DND-41 (cell line): Measurements from ENCODE around the gene MTOR.

Source experiments
- EZH2 ChIP-seq: IDR thresholded peaks from 3 replicates; pipeline ENCODE4 v1.6.1; 2012; ENCODE audit warnings: borderline replicate concordance, low read depth, mild to moderate bottlenecking, moderate library complexity, low read length, inconsistent platforms; ENCODE audit not compliant: severe bottlenecking
- TF ChIP-seq, protein P1 (sequence below): IDR thresholded peaks from 2 replicates; pipeline ENCODE4 v1.5.1; 2012; ENCODE audit warnings: borderline replicate concordance, low read length, moderate library complexity, mild to moderate bottlenecking; ENCODE audit not compliant: poor library complexity, severe bottlenecking; ENCODE audit errors: extremely low read depth

DNA sequence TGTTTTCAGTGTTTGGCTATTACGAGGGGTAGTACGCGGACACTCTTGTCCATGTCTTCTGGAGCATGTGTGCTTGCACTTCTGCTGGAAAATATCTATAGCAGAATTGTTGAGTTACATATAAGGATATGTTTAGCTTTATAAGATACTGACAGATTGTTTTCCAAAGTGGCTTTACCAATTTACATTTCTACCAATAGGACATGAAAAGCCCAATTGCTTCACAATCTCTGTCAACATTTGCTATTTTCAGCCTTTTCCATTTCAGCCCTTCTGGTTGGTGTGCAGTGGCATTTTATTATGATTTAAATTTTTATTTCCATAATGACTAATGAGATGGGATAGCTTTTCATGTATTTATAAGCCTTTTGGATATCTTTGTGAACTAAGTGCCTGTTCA, 79.5 kb downstream of the MTOR start:
- TF ChIP-seq, protein P1, sequence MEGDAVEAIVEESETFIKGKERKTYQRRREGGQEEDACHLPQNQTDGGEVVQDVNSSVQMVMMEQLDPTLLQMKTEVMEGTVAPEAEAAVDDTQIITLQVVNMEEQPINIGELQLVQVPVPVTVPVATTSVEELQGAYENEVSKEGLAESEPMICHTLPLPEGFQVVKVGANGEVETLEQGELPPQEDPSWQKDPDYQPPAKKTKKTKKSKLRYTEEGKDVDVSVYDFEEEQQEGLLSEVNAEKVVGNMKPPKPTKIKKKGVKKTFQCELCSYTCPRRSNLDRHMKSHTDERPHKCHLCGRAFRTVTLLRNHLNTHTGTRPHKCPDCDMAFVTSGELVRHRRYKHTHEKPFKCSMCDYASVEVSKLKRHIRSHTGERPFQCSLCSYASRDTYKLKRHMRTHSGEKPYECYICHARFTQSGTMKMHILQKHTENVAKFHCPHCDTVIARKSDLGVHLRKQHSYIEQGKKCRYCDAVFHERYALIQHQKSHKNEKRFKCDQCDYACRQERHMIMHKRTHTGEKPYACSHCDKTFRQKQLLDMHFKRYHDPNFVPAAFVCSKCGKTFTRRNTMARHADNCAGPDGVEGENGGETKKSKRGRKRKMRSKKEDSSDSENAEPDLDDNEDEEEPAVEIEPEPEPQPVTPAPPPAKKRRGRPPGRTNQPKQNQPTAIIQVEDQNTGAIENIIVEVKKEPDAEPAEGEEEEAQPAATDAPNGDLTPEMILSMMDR, result no peak
- no peak for TF ChIP-seq EZH2
